SK-N-SH (cell line): ENCODE data around the gene MYOCD. TPM values are rescaled to one million over a fixed set of nuclear protein-coding genes. Genes with fewer than 3 reads are reported as not detected.

Experiments used
- CTCF ChIA-PET: fragments of 300-600, 350-600 bp; formaldehyde crosslinking; extraction: SDS; loops from one replicate; lab custom pipeline; 2021; lab: Yijun Ruan, JAX
- POLR2A ChIA-PET: fragments of 350-600 bp; sonication (Branson Sonifier 250); formaldehyde crosslinking; extraction: SDS; loops from one replicate; lab custom pipeline; 2020; ENCODE audit warnings: antibody characterized with exemption, inconsistent platforms; lab: Yijun Ruan, JAX
- DNase-seq: peaks from one replicate; pipeline ENCODE4 v3.0.0; 2012
- H2AFZ ChIP-seq: fragments of 200-600 bp; sonication (generic); 2 replicates; pipeline ENCODE4 v1.8.1; 2016; ENCODE audit warnings: antibody characterized with exemption, mild to moderate bottlenecking, low read depth
- H3F3A ChIP-seq: fragments of 200-600 bp; sonication (generic); replicated peaks from 2 replicates; pipeline ENCODE3; 2016; ENCODE audit warnings: antibody characterized with exemption, mild to moderate bottlenecking; ENCODE audit not compliant: insufficient read depth
- H3K27ac ChIP-seq, 2 experiments: fragments of 200-500 bp in 1 of 2; fragments of 200-600 bp in 1 of 2; sonication (Bioruptor generic) in 1 of 2; sonication (generic), shearing (Covaris generic) in 1 of 2; 2 replicates each; pipeline versions ENCODE4 v1.5.1 to v1.6.1; 2014 to 2016; ENCODE audit warnings: low read depth in 2 of 2, inconsistent platforms in 1 of 2, low read length in 1 of 2, mild to moderate bottlenecking in 1 of 2, mixed read lengths in 1 of 2
- H3K27me3 ChIP-seq: fragments of 200-600 bp; sonication (generic), shearing (Covaris generic); 2 replicates; pipeline ENCODE4 v1.6.1; 2016; ENCODE audit warnings: mixed run types; ENCODE audit not compliant: insufficient read depth
- H3K36me3 ChIP-seq, 2 experiments: fragments of 200-500 bp in 1 of 2; fragments of 200-600 bp in 1 of 2; sonication (Bioruptor generic) in 1 of 2; sonication (generic) in 1 of 2; replicated peaks in 1 of 2; 2 replicates each; pipeline versions ENCODE3 to v1.5.1; 2014 to 2016; ENCODE audit warnings: low read length in 1 of 2, mild to moderate bottlenecking in 1 of 2; ENCODE audit not compliant: insufficient read depth in 2 of 2, control insufficient read depth in 1 of 2
- H3K4me1 ChIP-seq, 2 experiments: fragments of 200-500 bp in 1 of 2; fragments of 200-600 bp in 1 of 2; sonication (Bioruptor generic) in 1 of 2; sonication (generic), shearing (Covaris generic) in 1 of 2; 2 replicates each; pipeline versions ENCODE4 v1.5.1 to v1.6.1; 2014 to 2016; ENCODE audit warnings: low read depth in 1 of 2, low read length in 1 of 2, mixed run types in 1 of 2; ENCODE audit not compliant: insufficient read depth in 2 of 2, control insufficient read depth in 1 of 2
- H3K4me2 ChIP-seq: fragments of 200-600 bp; sonication (generic), shearing (Covaris generic); 2 replicates; pipeline ENCODE4 v1.6.1; 2017; ENCODE audit warnings: mixed run types
- H3K4me3 ChIP-seq, 2 experiments: fragments of 200-500 bp in 1 of 2; fragments of 200-600 bp in 1 of 2; sonication (Bioruptor generic) in 1 of 2; sonication (generic), shearing (Covaris generic) in 1 of 2; 2 replicates each; pipeline versions ENCODE4 v1.5.1 to v1.8.1; 2014 to 2016; ENCODE audit warnings: low read depth in 2 of 2, inconsistent platforms in 1 of 2, low read length in 1 of 2, mild to moderate bottlenecking in 1 of 2, mixed read lengths in 1 of 2, moderate library complexity in 1 of 2
- H3K79me2 ChIP-seq: fragments of 200-600 bp; sonication (generic); 2 replicates; pipeline ENCODE4 v1.8.1; 2017; ENCODE audit warnings: mild to moderate bottlenecking; ENCODE audit not compliant: insufficient read depth
- H3K9ac ChIP-seq: fragments of 200-600 bp; sonication (generic); 2 replicates; pipeline ENCODE4 v1.6.1; 2017; ENCODE audit warnings: mixed run types
- H3K9me2 ChIP-seq: fragments of 200-600 bp; sonication (generic); 2 replicates; pipeline ENCODE4 v1.6.1; 2017; ENCODE audit warnings: mixed run types
- H3K9me3 ChIP-seq: fragments of 200-600 bp; sonication (generic); 2 replicates; pipeline ENCODE4 v1.6.1; 2017; ENCODE audit warnings: mixed run types, mild to moderate bottlenecking, moderate library complexity
- H4K20me1 ChIP-seq: fragments of 200-600 bp; sonication (generic); 2 replicates; pipeline ENCODE4 v1.6.1; 2017; ENCODE audit warnings: mild to moderate bottlenecking, mixed run types; ENCODE audit not compliant: insufficient read depth
- CHD2 ChIP-seq: fragments of 150-350 bp; IDR thresholded peaks from 2 replicates; pipeline ENCODE4 v1.6.1; 2018; ENCODE audit warnings: low read length; ENCODE audit not compliant: partially characterized antibody
- EP300 ChIP-seq, 2 experiments: IDR thresholded peaks; 2 replicates each; pipeline versions ENCODE4 v1.4.0 to v1.6.1; 2012; ENCODE audit warnings: borderline replicate concordance in 1 of 2, low read depth in 1 of 2, low read length in 1 of 2
- FOSL2 ChIP-seq: IDR thresholded peaks from 2 replicates; pipeline ENCODE4 v1.4.0; 2012; ENCODE audit warnings: low read depth, mild to moderate bottlenecking, moderate library complexity, borderline replicate concordance
- FOXM1 ChIP-seq: IDR thresholded peaks from 2 replicates; pipeline ENCODE4 v1.4.0; 2012; ENCODE audit warnings: low read depth, mild to moderate bottlenecking
- GATA2 ChIP-seq: sonication (generic); formaldehyde crosslinking; IDR thresholded peaks from 2 replicates; pipeline ENCODE4 v1.5.0; 2020; ENCODE audit warnings: mild to moderate bottlenecking, missing genetic modification reagents
- IRF3 ChIP-seq: fragments of 150-350 bp; IDR thresholded peaks from 2 replicates; pipeline ENCODE4 v1.6.1; 2016; ENCODE audit warnings: mild to moderate bottlenecking, low read depth, low read length
- JUND ChIP-seq: IDR thresholded peaks from 2 replicates; pipeline ENCODE4 v1.4.0; 2012
- MEF2A ChIP-seq: IDR thresholded peaks from 2 replicates; pipeline ENCODE4 v1.4.0; 2012; ENCODE audit warnings: low read depth, borderline replicate concordance
- MXI1 ChIP-seq: IDR thresholded peaks from 2 replicates; pipeline ENCODE4 v1.6.1; 2012; ENCODE audit warnings: mild to moderate bottlenecking, low read depth, low read length, improper control_type of control experiment
- NRF1 ChIP-seq: IDR thresholded peaks from 2 replicates; pipeline ENCODE4 v1.6.1; 2012; ENCODE audit warnings: low read depth, mild to moderate bottlenecking, low read length
- PBX3 ChIP-seq: IDR thresholded peaks from 2 replicates; pipeline ENCODE4; 2012
- RCOR1 ChIP-seq: fragments of 150-350 bp; IDR thresholded peaks from 2 replicates; pipeline ENCODE4 v1.6.1; 2017; ENCODE audit warnings: antibody characterized with exemption, low read length
- RFX5 ChIP-seq: IDR thresholded peaks from 2 replicates; pipeline ENCODE4 v1.6.1; 2012; ENCODE audit warnings: mild to moderate bottlenecking, improper control_type of control experiment, low read length
- SMC3 ChIP-seq: IDR thresholded peaks from 2 replicates; pipeline ENCODE4 v1.6.1; 2012; ENCODE audit warnings: low read depth, low read length, improper control_type of control experiment
- TCF12 ChIP-seq: IDR thresholded peaks from 2 replicates; pipeline ENCODE4 v1.4.0; 2012
- TEAD4 ChIP-seq: IDR thresholded peaks from 2 replicates; pipeline ENCODE4 v1.4.0; 2012; ENCODE audit warnings: mild to moderate bottlenecking, borderline replicate concordance; ENCODE audit not compliant: insufficient read depth
- USF2 ChIP-seq: fragments of 150-350 bp; IDR thresholded peaks from 2 replicates; pipeline ENCODE4 v1.6.1; 2017; ENCODE audit warnings: antibody characterized with exemption, low read length, low read depth, borderline replicate concordance
- YY1 ChIP-seq: IDR thresholded peaks from 2 replicates; pipeline ENCODE4 v1.4.0; 2012; ENCODE audit warnings: low read depth, mild to moderate bottlenecking
- WGBS: methylation state at CpG from one replicate; pipeline ENCODE4 v1.1.6; 2017; ENCODE audit warnings: low lambda C conversion rate; 5-methylcytosine and 5-hydroxymethylcytosine counted together
- polyA plus RNA-seq, 3 experiments: library from polyadenylated mRNA; depleted of rRNA; stranded (reverse); fragments of >200 nt; gene quantifications; 2 replicates each; pipeline ENCODE4 v1.2.3, GENCODE V29; 2012
- TF ChIP-seq, protein P1 (sequence below): fragments of 200-600 bp; sonication (generic); IDR thresholded peaks from 2 replicates; pipeline ENCODE4 v1.6.1; 2017; ENCODE audit warnings: antibody characterized with exemption, mild to moderate bottlenecking, moderate library complexity

The MYOCD gene
- polyA plus RNA-seq, 1 of the 3 experiments (the other 2 are of a cell fraction): not detected

DNA sequence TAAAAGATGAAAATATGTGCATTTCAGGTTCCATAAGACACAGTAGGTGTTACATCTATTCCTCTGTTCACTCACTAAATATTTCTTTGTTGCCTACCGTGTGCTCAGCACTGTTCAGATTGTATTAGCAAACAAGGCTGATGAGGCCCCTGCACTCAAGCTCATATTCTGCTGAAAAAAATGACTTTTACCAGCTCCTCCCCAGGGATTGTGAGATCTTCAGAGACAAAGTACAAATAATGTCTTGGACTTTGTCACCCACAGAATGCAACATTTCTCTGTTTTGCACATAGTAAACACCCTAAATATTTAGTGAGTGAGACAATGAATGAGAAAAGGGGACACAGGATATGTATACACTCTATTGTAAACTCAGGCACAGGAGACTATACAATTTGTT lies 21.9 kb upstream of the MYOCD start:
- H3K4me2 ChIP-seq: no peak overlapping the region

DNA sequence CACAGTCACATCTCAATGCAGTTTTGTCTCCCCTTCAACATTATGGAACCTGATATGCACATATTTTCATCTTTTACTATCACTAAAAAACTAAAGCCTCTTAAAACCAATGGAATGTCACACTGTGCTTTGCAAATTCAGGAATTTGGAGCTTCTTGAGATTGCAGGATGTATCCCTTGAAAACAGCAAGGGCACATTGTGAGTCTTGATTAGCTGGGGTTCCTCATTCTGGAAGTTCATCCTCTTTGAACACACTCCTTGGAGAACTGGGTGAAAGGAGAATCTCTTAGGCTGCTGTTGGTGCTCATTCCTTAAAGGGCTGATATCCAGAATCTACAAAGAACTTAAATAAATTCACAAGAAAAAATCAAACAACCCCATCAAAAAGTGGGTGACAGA lies 21.1 kb upstream of the MYOCD start:
- Histone ChIP-seq H4K20me1 (no peaks in the 10 kb centered on the region), H3K36me3 (no peaks in the 10 kb centered on the region)
- CTCF ChIA-PET: no interaction called here
- TF ChIP-seq JUND (no peak), IRF3 (no peak), FOSL2 (no peak), GATA2 (no peak), TEAD4 (no peak), MEF2A (no peak), RFX5 (no peak), USF2 (no peak), FOXM1 (no peak)

More for the DNA sequence above, 21.9 kb upstream of the MYOCD start:
- DNase-seq: no peak
- Histone ChIP-seq H3F3A (no peaks in the 10 kb centered on the region), H3K9ac (no peak overlapping the region), H2AFZ (no peak overlapping the region), H3K79me2 (no peaks in the 10 kb centered on the region), H4K20me1 (no peaks in the 10 kb centered on the region), H3K36me3 (no peaks in the 10 kb centered on the region), H3K9me2 (no peaks in the 10 kb centered on the region), H3K4me1 (no peaks in the 10 kb centered on the region), H3K27me3 (no peaks in the 10 kb centered on the region; the same call in 1 of the 2 replicates), H3K9me3 (no peaks in the 10 kb centered on the region), H3K4me3 (no peak overlapping the region), H3K27ac (no peak overlapping the region)
- WGBS: 0% methylated on average over 1 of the region's 1 CpG
- TF ChIP-seq MXI1 (no peak), RCOR1 (no peak), SMC3 (no peak), PBX3 (no peak), MEF2A (no peak), EP300 (IDR thresholded peaks at IDR 0.05; ENCODE audit: borderline replicate concordance in 1 of 2, low read depth in 1 of 2, low read length in 1 of 2) (no peak), GATA2 (no peak), YY1 (no peak), IRF3 (no peak), CHD2 (no peak), NRF1 (no peak), TCF12 (no peak)
- TF ChIP-seq, protein P1, sequence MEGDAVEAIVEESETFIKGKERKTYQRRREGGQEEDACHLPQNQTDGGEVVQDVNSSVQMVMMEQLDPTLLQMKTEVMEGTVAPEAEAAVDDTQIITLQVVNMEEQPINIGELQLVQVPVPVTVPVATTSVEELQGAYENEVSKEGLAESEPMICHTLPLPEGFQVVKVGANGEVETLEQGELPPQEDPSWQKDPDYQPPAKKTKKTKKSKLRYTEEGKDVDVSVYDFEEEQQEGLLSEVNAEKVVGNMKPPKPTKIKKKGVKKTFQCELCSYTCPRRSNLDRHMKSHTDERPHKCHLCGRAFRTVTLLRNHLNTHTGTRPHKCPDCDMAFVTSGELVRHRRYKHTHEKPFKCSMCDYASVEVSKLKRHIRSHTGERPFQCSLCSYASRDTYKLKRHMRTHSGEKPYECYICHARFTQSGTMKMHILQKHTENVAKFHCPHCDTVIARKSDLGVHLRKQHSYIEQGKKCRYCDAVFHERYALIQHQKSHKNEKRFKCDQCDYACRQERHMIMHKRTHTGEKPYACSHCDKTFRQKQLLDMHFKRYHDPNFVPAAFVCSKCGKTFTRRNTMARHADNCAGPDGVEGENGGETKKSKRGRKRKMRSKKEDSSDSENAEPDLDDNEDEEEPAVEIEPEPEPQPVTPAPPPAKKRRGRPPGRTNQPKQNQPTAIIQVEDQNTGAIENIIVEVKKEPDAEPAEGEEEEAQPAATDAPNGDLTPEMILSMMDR: no peak
- ChIA-PET CTCF (no interaction called here), POLR2A (no interaction called here)

More for the DNA sequence above, 21.1 kb upstream of the MYOCD start:
- Histone ChIP-seq H3K4me1 (no peaks in the 10 kb centered on the region), H3K27ac (no peak overlapping the region), H3F3A (no peaks in the 10 kb centered on the region), H3K4me2 (no peak overlapping the region), H3K9ac (no peak overlapping the region), H3K9me3 (no peaks in the 10 kb centered on the region), H3K79me2 (no peaks in the 10 kb centered on the region), H3K9me2 (no peaks in the 10 kb centered on the region), H3K27me3 (peaks cover 2% of the 10 kb centered on the region), H3K4me3 (no peak overlapping the region), H2AFZ (no peak overlapping the region)
- DNase-seq: no peak
- POLR2A ChIA-PET: no interaction called here
